Measurements from ENCODE around the gene ZG16B. TPM values are rescaled to one million over a fixed set of nuclear protein-coding genes. Genes with fewer than 3 reads are reported as not detected.

ZG16B gene
- total and polyA plus RNA-seq, 2 donors = 2.4 to 5.1 TPM

DNA sequence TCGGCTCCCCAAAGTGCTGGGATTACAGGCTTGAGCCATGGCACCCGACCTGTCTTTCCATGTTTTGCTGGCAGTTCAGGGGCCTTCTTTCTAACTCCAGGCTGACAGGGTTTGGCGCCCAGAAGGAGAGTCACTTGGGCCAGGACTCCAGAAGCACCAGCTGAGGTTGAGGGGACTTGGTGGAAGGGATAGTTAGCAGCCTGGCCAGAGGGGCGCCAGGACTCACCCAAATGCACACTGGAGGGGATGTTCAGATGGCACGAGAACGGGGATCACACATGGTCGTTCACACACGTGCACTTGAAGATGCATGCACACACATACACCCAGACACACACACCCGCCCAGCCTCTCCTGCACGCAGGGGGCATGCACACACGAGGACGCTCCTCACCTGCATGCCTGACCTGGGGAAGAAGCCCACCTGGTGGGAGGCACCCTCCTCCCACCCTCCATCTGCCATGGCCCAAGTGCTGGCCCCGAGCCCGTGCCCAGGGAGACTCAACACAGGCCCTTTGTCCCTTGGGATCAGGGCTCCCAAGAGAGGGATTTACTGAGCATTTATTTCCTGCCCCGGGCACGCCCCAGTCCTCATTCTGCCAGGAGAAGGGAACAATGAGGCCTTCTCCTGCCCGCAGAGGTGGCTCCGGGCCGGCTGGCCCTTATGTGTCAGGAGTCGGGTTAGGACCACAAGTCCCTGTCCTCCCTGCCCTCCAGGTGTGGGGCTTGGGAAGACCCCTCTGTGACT is 15.4 kb upstream of the ZG16B start:
- DNase-seq (ENCODE audit: extremely low spot score) = no peak
- Histone ChIP-seq H3K4me3 (ENCODE audit: low read depth, low read length) (no peak overlapping the region), H3K4me1 (ENCODE audit: insufficient read depth) (no peaks in the 10 kb centered on the region), H3K36me3 (ENCODE audit: insufficient read depth) (no peaks in the 10 kb centered on the region), H3K27ac (ENCODE audit: low read depth) (no peak overlapping the region)
- WGBS = 82% methylated on average over 20 of the region's 20 CpGs

DNA sequence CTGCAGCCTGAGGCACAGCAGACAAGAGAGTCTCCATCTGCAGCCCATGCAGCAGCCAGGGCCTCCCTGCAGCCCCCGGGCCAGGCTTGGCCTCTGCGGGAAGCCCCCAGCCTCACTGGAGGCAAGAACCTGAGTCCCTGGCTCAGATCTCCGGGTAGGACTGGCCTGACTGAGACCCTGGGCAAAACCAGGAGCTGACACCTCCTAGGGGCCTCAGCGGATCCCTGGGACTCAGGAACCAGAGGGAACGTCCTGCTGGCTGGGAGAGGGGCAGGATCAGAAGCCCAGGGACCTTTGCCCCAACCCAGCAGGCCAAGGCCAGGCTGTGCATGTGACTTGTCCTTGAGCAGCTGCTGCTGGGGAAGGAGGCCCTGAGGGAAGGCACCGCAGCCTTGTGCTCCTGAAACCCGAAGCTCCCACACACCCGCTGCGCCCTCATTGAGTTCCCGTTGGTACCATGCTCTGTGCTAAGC is 14.8 kb upstream of the ZG16B start:
- Histone ChIP-seq H3K4me1 (ENCODE audit: insufficient read depth) (no peaks in the 10 kb centered on the region), H3K36me3 (ENCODE audit: insufficient read depth) (no peaks in the 10 kb centered on the region), H3K27ac (ENCODE audit: low read depth) (no peak overlapping the region), H3K4me3 (ENCODE audit: low read depth, low read length) (no peak overlapping the region)
- DNase-seq (ENCODE audit: extremely low spot score) = no peak
- 70% methylated on average over 10 of the region's 10 CpGs for WGBS

DNA sequence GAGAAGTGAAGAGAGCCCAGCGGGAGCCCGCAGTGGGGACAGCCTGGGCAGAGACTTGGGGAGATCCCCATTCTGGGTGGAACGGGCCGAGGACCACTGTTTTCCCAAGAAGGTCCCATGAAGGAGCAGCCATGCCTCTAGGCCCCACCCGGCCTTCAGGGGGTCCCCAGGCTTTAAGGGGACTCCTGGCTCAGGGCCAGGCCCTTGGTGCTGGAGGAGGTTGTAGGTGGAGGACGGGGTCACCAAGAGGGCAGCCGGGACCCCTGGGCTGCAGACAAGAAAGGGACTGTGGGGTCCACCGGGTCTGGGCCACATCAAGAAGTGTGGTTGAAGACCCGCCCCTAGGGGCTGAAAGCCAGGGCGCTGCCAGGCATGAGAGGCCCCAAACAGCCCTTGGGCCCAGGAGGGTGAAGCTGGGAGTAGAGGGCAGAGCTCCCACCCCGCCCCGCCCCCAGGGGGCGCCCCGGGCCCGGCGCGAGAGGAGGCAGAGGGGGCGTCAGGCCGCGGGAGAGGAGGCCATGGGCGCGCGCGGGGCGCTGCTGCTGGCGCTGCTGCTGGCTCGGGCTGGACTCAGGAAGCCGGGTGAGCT is 13.3 kb upstream of the ZG16B start, which contains the start of gene PRSS21:
Gene PRSS21 (plus strand): TSS at position 487 of the 589 bp plus-strand sequence. CDS start 32 bp downstream, at position 519.
- no peak within 1 kb of the TSS for H3K27ac ChIP-seq (ENCODE audit: low read depth)
- DNase-seq (ENCODE audit: extremely low spot score) = no peak
- H3K4me1 ChIP-seq (ENCODE audit: insufficient read depth) = no peaks in the 10 kb centered on the region
- no peaks in the 10 kb centered on the region for H3K36me3 ChIP-seq (ENCODE audit: insufficient read depth)
- 68% methylated on average over 28 of the region's 28 CpGs for whole genome bisulfite sequencing
- no peak within 1 kb of the TSS for H3K4me3 ChIP-seq (ENCODE audit: low read depth, low read length)

DNA sequence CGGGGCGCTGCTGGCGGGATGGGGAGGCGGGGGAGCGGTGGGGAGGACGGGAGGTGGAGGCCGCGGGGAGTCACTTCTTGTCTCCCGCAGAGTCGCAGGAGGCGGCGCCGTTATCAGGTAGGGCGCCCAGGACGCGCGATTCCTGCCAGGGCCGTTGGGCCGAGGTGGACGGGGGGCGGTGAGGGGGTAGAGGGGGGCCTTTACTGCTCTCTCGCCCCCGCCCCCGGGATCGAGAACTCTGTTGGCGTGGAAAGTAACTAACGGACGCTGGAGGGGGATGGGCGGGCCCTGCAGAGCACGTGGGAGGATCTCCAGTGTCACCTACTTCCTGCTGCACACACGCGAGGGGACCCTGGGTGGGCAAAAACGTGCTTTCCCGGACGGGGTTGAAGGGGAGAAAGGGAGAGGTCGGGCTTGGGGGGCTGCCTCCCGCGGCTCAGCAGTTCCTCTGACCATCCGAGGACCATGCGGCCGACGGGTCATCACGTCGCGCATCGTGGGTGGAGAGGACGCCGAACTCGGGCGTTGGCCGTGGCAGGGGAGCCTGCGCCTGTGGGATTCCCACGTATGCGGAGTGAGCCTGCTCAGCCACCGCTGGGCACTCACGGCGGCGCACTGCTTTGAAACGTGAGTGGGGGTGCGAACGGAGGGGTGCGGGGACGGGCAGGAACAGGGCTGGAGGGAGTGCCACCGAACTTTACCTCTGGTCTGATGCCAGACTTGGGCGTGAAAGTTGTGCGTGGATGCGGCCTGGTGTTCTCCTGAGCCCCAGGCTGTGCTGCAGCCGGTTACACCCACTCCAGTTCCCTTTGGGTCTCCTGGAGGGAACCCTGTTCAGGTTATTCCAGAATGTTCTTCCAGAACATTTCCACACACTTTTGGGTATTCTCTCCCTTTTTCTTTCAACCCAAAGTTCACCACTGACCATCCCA is 12.5 kb upstream of the ZG16B start:
- 75% methylated on average over 68 of the region's 68 CpGs for WGBS
- no peaks in the 10 kb centered on the region for H3K36me3 ChIP-seq (ENCODE audit: insufficient read depth)
- no peak overlapping the region for H3K27ac ChIP-seq (ENCODE audit: low read depth)
- H3K4me1 ChIP-seq (ENCODE audit: insufficient read depth) = no peaks in the 10 kb centered on the region
- no peak overlapping the region for H3K4me3 ChIP-seq (ENCODE audit: low read depth, low read length)
- DNase-seq (ENCODE audit: extremely low spot score) = no peak

DNA sequence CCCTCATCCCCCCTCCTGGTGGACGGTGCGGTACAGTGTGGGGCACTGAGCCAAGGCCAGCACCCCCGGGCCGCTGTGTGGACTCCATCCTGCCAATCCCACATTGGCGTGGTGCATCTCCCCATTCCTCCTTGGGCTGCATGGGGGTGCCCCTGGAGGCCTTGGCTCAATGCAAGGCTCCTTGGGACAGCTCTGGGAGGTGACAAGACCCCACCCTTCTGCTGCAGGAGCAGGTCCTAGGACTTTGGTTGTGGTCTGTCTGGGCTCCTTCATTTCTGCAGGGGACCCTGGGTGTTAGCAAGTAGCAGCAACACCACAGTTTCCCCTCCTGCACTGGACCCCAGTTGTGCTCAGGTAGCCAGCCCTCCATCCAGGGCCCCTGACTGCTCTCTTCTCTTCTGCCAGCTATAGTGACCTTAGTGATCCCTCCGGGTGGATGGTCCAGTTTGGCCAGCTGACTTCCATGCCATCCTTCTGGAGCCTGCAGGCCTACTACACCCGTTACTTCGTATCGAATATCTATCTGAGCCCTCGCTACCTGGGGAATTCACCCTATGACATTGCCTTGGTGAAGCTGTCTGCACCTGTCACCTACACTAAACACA is 11.7 kb upstream of the ZG16B start:
- 83% methylated on average over 10 of the region's 10 CpGs for WGBS
- Histone ChIP-seq H3K36me3 (ENCODE audit: insufficient read depth) (no peaks in the 10 kb centered on the region), H3K4me1 (ENCODE audit: insufficient read depth) (no peaks in the 10 kb centered on the region), H3K27ac (ENCODE audit: low read depth) (no peak overlapping the region), H3K4me3 (ENCODE audit: low read depth, low read length) (no peak overlapping the region)
- DNase-seq (ENCODE audit: extremely low spot score) = no peak

GRCh38 chr16:2819179-2819938 is 10.7 kb upstream of the ZG16B start:
- DNase-seq (ENCODE audit: extremely low spot score) = no peak

DNA sequence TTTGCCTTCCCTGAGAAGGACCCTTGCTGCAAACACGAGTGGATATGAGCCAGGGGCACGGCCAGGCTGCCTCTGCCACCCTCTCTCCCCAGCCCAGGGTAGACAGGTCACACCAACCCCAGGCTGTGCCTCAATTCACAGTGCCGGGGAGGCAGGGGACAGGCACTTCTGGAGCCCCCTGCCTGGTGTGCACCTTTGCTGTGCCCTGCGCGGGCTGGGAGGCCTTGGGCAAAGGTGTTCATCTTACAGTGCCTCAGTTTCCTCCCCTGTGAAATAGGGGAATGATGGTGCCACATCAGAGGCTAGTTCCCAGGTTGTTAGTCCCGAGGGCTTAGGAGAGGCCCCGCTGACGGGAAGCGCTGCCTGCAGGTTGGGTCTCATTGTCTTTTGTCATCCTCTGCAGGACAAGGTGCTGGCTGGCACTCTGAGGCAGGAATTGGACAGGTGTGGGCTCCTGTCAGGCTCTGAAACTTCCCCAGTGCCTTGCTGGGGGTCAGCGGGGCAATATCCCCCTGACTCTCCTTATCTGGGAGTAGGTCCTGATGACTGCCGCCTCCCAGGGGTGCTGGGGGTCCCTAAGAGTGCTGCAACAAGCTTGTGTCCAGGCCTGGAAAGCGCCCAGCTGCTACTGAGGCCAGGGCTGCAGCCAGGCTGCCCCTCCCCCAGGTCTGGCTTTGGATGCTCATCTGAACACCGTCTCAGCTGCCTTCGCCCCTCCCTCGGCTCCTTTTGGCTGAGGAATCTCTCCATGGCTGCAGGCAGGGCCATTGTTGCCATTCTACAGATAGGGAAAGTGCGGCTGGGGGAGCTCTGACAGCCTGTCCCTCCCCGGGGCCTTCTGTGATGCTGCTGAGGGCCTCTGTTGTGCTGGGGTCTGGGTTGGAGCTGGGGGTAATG is 9.9 kb upstream of the ZG16B start:
- H3K36me3 ChIP-seq (ENCODE audit: insufficient read depth) = no peaks in the 10 kb centered on the region
- H3K4me1 ChIP-seq (ENCODE audit: insufficient read depth) = no peaks in the 10 kb centered on the region
- DNase-seq (ENCODE audit: extremely low spot score) = no peak
- no peak overlapping the region for H3K4me3 ChIP-seq (ENCODE audit: low read depth, low read length)
- 60% methylated on average over 17 of the region's 17 CpGs for WGBS
- no peak overlapping the region for H3K27ac ChIP-seq (ENCODE audit: low read depth)

More at GRCh38 chr16:2819179-2819938, 10.7 kb upstream of the ZG16B start:
- Histone ChIP-seq H3K4me1 (ENCODE audit: insufficient read depth) (no peaks in the 10 kb centered on the region), H3K36me3 (ENCODE audit: insufficient read depth) (no peaks in the 10 kb centered on the region), H3K4me3 (ENCODE audit: low read depth, low read length) (no peak overlapping the region), H3K27ac (ENCODE audit: low read depth) (no peak overlapping the region)
- 79% methylated on average over 18 of the region's 18 CpGs for whole genome bisulfite sequencing

GRCh38 chr16:2820836-2821486 is 9.1 kb upstream of the ZG16B start:
- no peak for DNase-seq (ENCODE audit: extremely low spot score)
- Histone ChIP-seq H3K27ac (ENCODE audit: low read depth) (no peak overlapping the region), H3K36me3 (ENCODE audit: insufficient read depth) (no peaks in the 10 kb centered on the region), H3K4me1 (ENCODE audit: insufficient read depth) (no peaks in the 10 kb centered on the region), H3K4me3 (ENCODE audit: low read depth, low read length) (no peak overlapping the region)
- 76% methylated on average over 14 of the region's 14 CpGs for WGBS

DNA sequence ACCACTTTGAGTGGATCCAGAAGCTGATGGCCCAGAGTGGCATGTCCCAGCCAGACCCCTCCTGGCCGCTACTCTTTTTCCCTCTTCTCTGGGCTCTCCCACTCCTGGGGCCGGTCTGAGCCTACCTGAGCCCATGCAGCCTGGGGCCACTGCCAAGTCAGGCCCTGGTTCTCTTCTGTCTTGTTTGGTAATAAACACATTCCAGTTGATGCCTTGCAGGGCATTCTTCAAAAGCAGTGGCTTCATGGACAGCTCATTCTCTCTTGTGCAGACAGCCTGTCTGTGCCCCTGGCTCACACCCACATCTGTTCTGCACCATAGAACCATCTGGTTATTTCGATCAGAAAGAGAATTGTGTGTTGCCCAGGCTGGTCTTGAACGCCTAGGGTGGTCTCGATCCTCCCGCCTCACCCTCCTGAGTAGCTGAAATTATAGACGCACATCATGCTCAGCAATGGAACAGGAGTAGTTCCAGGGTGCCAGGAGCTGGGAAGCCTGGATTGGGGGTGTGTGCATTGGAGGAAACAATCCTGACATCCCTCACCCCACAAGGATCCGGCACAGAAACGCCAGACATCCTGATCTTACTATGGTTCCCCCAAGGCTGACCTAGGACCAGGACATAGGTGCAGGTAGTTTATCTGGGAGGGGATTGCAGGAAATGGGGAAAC is 8.5 kb upstream of the ZG16B start:
- no peak overlapping the region for H3K27ac ChIP-seq (ENCODE audit: low read depth)
- 77% methylated on average over 9 of the region's 9 CpGs for WGBS
- no peaks in the 10 kb centered on the region for H3K4me1 ChIP-seq (ENCODE audit: insufficient read depth)
- DNase-seq (ENCODE audit: extremely low spot score) = no peak
- no peak overlapping the region for H3K4me3 ChIP-seq (ENCODE audit: low read depth, low read length)
- H3K36me3 ChIP-seq (ENCODE audit: insufficient read depth) = no peaks in the 10 kb centered on the region

DNA sequence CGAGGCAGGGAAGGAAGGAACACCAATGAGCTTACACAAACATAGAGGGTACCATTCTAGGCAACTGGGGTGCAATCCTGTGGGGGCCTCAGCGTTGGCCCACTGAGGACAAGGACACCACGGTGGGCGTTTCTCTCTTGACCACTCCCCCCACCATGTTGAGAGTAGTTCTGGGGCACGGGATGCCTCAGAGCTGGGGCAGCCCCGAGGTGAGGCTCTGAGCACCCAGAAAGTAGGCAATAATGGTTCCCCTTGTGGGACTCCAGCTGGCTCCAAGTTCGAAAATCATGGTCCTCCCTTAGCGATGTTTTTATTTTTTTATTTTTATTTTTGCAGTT is 8.0 kb upstream of the ZG16B start:
- Histone ChIP-seq H3K27ac (ENCODE audit: low read depth) (no peak overlapping the region), H3K36me3 (ENCODE audit: insufficient read depth) (no peaks in the 10 kb centered on the region), H3K4me3 (ENCODE audit: low read depth, low read length) (no peak overlapping the region), H3K4me1 (ENCODE audit: insufficient read depth) (no peaks in the 10 kb centered on the region)
- 70% methylated on average over 8 of the region's 8 CpGs for WGBS
- DNase-seq (ENCODE audit: extremely low spot score) = no peak

DNA sequence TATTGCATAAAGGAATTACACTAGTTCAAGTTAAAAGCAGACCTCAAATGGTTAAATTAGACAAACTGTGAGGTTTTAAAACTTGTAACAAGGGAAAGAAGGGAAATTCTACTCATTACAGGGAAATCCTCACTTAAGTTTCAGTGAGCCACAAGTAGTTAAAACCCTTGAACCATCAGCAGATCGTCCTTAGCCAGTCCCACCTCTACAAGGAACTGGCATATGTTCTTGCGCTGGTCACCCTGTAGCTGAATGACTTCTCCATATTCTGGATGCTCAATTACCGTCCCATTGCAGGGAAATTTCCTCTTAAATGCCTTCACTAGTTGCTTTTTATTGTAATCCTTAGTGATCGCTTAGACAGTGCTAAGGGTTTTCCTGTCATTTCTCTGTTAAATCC is 7.6 kb upstream of the ZG16B start:
- no peak overlapping the region for H3K4me3 ChIP-seq (ENCODE audit: low read depth, low read length)
- no peaks in the 10 kb centered on the region for H3K4me1 ChIP-seq (ENCODE audit: insufficient read depth)
- no peak for DNase-seq (ENCODE audit: extremely low spot score)
- WGBS = 46% methylated on average over 4 of the region's 4 CpGs
- H3K36me3 ChIP-seq (ENCODE audit: insufficient read depth) = no peaks in the 10 kb centered on the region
- no peak overlapping the region for H3K27ac ChIP-seq (ENCODE audit: low read depth)

Measured in urinary bladder (tissue), 4 donors.